Measurements from ENCODE around the gene TBCD. TPM values are rescaled to one million over a fixed set of nuclear protein-coding genes. Genes with fewer than 3 reads are reported as not detected.

Gene TBCD
- total and polyA plus RNA-seq, 4 donors: 56.3 to 140 (median 92.8) TPM

- H3K36me3 ChIP-seq (ENCODE audit: control insufficient read depth, insufficient read depth, low read length): peaks cover 89% of the 10 kb centered on the region
- peaks cover 43% of the 10 kb centered on the region for H3K4me1 ChIP-seq (ENCODE audit: control insufficient read depth, insufficient read depth, low read length)
- H3K9me3 ChIP-seq (ENCODE audit: control insufficient read depth, insufficient read depth, low read length): no peaks in the 10 kb centered on the region
- 84% methylated on average over 21 of the region's 27 CpGs for WGBS (ENCODE audit: insufficient coverage)
- H3K27me3 ChIP-seq (ENCODE audit: control insufficient read depth, insufficient read depth, low read length): no peaks in the 10 kb centered on the region
- DNase-seq (ENCODE audit: low read depth in 4 of 6, low spot score in 6 of 6): peak in 1 of 6 donors; percentile 59
- H3K4me3 ChIP-seq (ENCODE audit: low read depth, low read length): no peak overlapping the region
- H3K27ac ChIP-seq (ENCODE audit: low read depth, low read length): no peak overlapping the region
These were observed 184.3 kb downstream of the TBCD start for GRCh38 chr17:82935966-82936767.

GRCh38 chr17:82936768-82937171 is 184.9 kb downstream of the TBCD start:
- Histone ChIP-seq H3K27ac (ENCODE audit: low read depth, low read length) (no peak overlapping the region), H3K9me3 (ENCODE audit: control insufficient read depth, insufficient read depth, low read length) (no peaks in the 10 kb centered on the region), H3K4me1 (ENCODE audit: control insufficient read depth, insufficient read depth, low read length) (peaks cover 37% of the 10 kb centered on the region), H3K36me3 (ENCODE audit: control insufficient read depth, insufficient read depth, low read length) (peaks cover 90% of the 10 kb centered on the region), H3K27me3 (ENCODE audit: control insufficient read depth, insufficient read depth, low read length) (no peaks in the 10 kb centered on the region), H3K4me3 (ENCODE audit: low read depth, low read length) (no peak overlapping the region)
- 97% methylated on average over 10 of the region's 10 CpGs for WGBS (ENCODE audit: insufficient coverage)
- no peak for DNase-seq (ENCODE audit: low read depth in 4 of 6, low spot score in 6 of 6)

- H3K27ac ChIP-seq (ENCODE audit: low read depth, low read length): no peak overlapping the region
- H3K9me3 ChIP-seq (ENCODE audit: control insufficient read depth, insufficient read depth, low read length): no peaks in the 10 kb centered on the region
- DNase-seq (ENCODE audit: low read depth in 4 of 6, low spot score in 6 of 6): no peak
- peaks cover 95% of the 10 kb centered on the region for H3K36me3 ChIP-seq (ENCODE audit: control insufficient read depth, insufficient read depth, low read length)
- peaks cover 37% of the 10 kb centered on the region for H3K4me1 ChIP-seq (ENCODE audit: control insufficient read depth, insufficient read depth, low read length)
- no peak overlapping the region for H3K4me3 ChIP-seq (ENCODE audit: low read depth, low read length)
- H3K27me3 ChIP-seq (ENCODE audit: control insufficient read depth, insufficient read depth, low read length): no peaks in the 10 kb centered on the region
- WGBS (ENCODE audit: insufficient coverage): 94% methylated on average over 53 of the region's 53 CpGs
These were observed 185.8 kb downstream of the TBCD start for GRCh38 chr17:82937411-82938371.

- Histone ChIP-seq H3K4me1 (ENCODE audit: control insufficient read depth, insufficient read depth, low read length) (peaks cover 37% of the 10 kb centered on the region), H3K36me3 (ENCODE audit: control insufficient read depth, insufficient read depth, low read length) (peaks cover 95% of the 10 kb centered on the region), H3K27ac (ENCODE audit: low read depth, low read length) (no peak overlapping the region), H3K4me3 (ENCODE audit: low read depth, low read length) (no peak overlapping the region), H3K27me3 (ENCODE audit: control insufficient read depth, insufficient read depth, low read length) (no peaks in the 10 kb centered on the region), H3K9me3 (ENCODE audit: control insufficient read depth, insufficient read depth, low read length) (no peaks in the 10 kb centered on the region)
- 77% methylated on average over 8 of the region's 8 CpGs for WGBS (ENCODE audit: insufficient coverage)
- DNase-seq (ENCODE audit: low read depth in 4 of 6, low spot score in 6 of 6): no peak
These were observed 186.6 kb downstream of the TBCD start for GRCh38 chr17:82938486-82938872.

- H3K36me3 ChIP-seq (ENCODE audit: control insufficient read depth, insufficient read depth, low read length): peaks cover 95% of the 10 kb centered on the region
- H3K4me3 ChIP-seq (ENCODE audit: low read depth, low read length): no peak overlapping the region
- peaks cover 37% of the 10 kb centered on the region for H3K4me1 ChIP-seq (ENCODE audit: control insufficient read depth, insufficient read depth, low read length)
- DNase-seq (ENCODE audit: low read depth in 4 of 6, low spot score in 6 of 6): peak in 5 of 6 donors; percentile 17 to 91 (median 26)
- WGBS (ENCODE audit: insufficient coverage): 84% methylated on average over 24 of the region's 26 CpGs
- no peaks in the 10 kb centered on the region for H3K9me3 ChIP-seq (ENCODE audit: control insufficient read depth, insufficient read depth, low read length)
- H3K27ac ChIP-seq (ENCODE audit: low read depth, low read length): peak overlapping the region; percentile 25
- no peaks in the 10 kb centered on the region for H3K27me3 ChIP-seq (ENCODE audit: control insufficient read depth, insufficient read depth, low read length)
These were observed 187.2 kb downstream of the TBCD start for GRCh38 chr17:82938873-82939620.

- H3K27me3 ChIP-seq (ENCODE audit: control insufficient read depth, insufficient read depth, low read length): no peaks in the 10 kb centered on the region
- peak overlapping the region; percentile 25 for H3K27ac ChIP-seq (ENCODE audit: low read depth, low read length)
- H3K36me3 ChIP-seq (ENCODE audit: control insufficient read depth, insufficient read depth, low read length): peaks cover 93% of the 10 kb centered on the region
- peaks cover 37% of the 10 kb centered on the region for H3K4me1 ChIP-seq (ENCODE audit: control insufficient read depth, insufficient read depth, low read length)
- H3K9me3 ChIP-seq (ENCODE audit: control insufficient read depth, insufficient read depth, low read length): peaks cover under 1% of the 10 kb centered on the region
- DNase-seq (ENCODE audit: low read depth in 4 of 6, low spot score in 6 of 6): no peak
- 74% methylated on average over 3 of the region's 10 CpGs for WGBS (ENCODE audit: insufficient coverage)
- no peak overlapping the region for H3K4me3 ChIP-seq (ENCODE audit: low read depth, low read length)
These were observed 187.8 kb downstream of the TBCD start for GRCh38 chr17:82939621-82940135.

- WGBS (ENCODE audit: insufficient coverage): 92% methylated on average over 21 of the region's 27 CpGs
- Histone ChIP-seq H3K4me1 (ENCODE audit: control insufficient read depth, insufficient read depth, low read length) (peaks cover 37% of the 10 kb centered on the region), H3K36me3 (ENCODE audit: control insufficient read depth, insufficient read depth, low read length) (peaks cover 87% of the 10 kb centered on the region), H3K4me3 (ENCODE audit: low read depth, low read length) (no peak overlapping the region), H3K27me3 (ENCODE audit: control insufficient read depth, insufficient read depth, low read length) (no peaks in the 10 kb centered on the region), H3K9me3 (ENCODE audit: control insufficient read depth, insufficient read depth, low read length) (peaks cover 7% of the 10 kb centered on the region), H3K27ac (ENCODE audit: low read depth, low read length) (no peak overlapping the region)
- DNase-seq (ENCODE audit: low read depth in 4 of 6, low spot score in 6 of 6): no peak
These were observed 188.6 kb downstream of the TBCD start for GRCh38 chr17:82940226-82941020.

- 93% methylated on average over 34 of the region's 36 CpGs for WGBS (ENCODE audit: insufficient coverage)
- Histone ChIP-seq H3K27me3 (ENCODE audit: control insufficient read depth, insufficient read depth, low read length) (no peaks in the 10 kb centered on the region), H3K4me3 (ENCODE audit: low read depth, low read length) (no peak overlapping the region), H3K27ac (ENCODE audit: low read depth, low read length) (no peak overlapping the region), H3K9me3 (ENCODE audit: control insufficient read depth, insufficient read depth, low read length) (peaks cover 12% of the 10 kb centered on the region), H3K36me3 (ENCODE audit: control insufficient read depth, insufficient read depth, low read length) (peaks cover 79% of the 10 kb centered on the region), H3K4me1 (ENCODE audit: control insufficient read depth, insufficient read depth, low read length) (peaks cover 35% of the 10 kb centered on the region)
- no peak for DNase-seq (ENCODE audit: low read depth in 4 of 6, low spot score in 6 of 6)
These were observed 189.4 kb downstream of the TBCD start for GRCh38 chr17:82941021-82942001.
